Muscle layer of duodenum (tissue), 2 donors: ENCODE measurements around the gene FGF1.
"Not testable (repeated sequence)": the region's sequence is repeated elsewhere in the genome, so short reads cannot be mapped to it uniquely, and the experiment has no call there.

Experiments
- H3K27ac ChIP-seq: one replicate; pipeline ENCODE4 v1.7.0; 2013; ENCODE audit warnings: mild to moderate bottlenecking, low read length
- H3K27me3 ChIP-seq: one replicate; pipeline ENCODE4 v1.7.0; 2013; ENCODE audit warnings: low read depth, mild to moderate bottlenecking, control low read depth, low read length
- H3K36me3 ChIP-seq, 2 donors: one replicate each; pipeline ENCODE4 v1.7.0; 2013; ENCODE audit warnings: low read length in 2 of 2, control low read depth in 1 of 2, mild to moderate bottlenecking in 1 of 2; ENCODE audit not compliant: insufficient read depth in 2 of 2, control insufficient read depth in 1 of 2
- H3K4me1 ChIP-seq, 2 donors: one replicate each; pipeline ENCODE4 v1.7.0; 2013; ENCODE audit warnings: low read length in 2 of 2, mild to moderate bottlenecking in 2 of 2, control low read depth in 1 of 2, moderate library complexity in 1 of 2; ENCODE audit not compliant: insufficient read depth in 2 of 2, control insufficient read depth in 1 of 2
- H3K4me3 ChIP-seq, 2 donors: one replicate each; pipeline ENCODE4 v1.7.0; 2013; ENCODE audit warnings: low read length in 2 of 2, low read depth in 1 of 2, mild to moderate bottlenecking in 1 of 2
- H3K9me3 ChIP-seq, 2 donors: one replicate each; pipeline ENCODE4 v1.7.0; 2013; ENCODE audit warnings: low read length in 2 of 2, control low read depth in 1 of 2, mild to moderate bottlenecking in 1 of 2; ENCODE audit not compliant: control insufficient read depth in 1 of 2
- donor health status: healthy.

The FGF1 gene

DNA sequence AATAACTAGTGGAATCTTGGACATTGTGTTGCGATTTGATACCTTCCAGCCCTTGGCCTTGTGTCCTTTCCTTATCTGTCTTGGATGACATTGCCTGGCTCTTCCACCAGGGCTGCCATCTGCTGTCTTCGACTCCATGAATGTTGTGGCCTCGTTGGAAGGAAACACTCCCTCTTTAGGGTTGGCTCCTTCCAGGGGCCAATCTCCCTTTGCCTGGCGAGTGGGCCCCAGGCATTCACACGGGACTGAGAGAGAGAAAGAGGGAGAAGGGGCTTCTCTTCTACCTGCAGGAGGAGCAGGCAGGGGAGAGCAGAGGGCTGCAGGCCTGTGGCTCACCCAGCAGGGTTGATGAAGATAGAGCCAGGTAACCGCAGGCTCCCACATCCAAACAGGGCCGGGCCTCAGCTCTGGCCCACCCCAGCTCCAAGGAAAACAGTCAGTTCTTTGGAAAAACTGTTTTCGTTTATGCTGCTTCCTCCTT, 31.3 kb downstream of the FGF1 start:
- Histone ChIP-seq H3K9me3 (no peaks in the 10 kb centered on the region), H3K27me3 (peaks cover 5% of the 10 kb centered on the region), H3K4me1 (no peaks in the 10 kb centered on the region), H3K27ac (no peak overlapping the region), H3K4me3 (no peak overlapping the region), H3K36me3 (no peaks in the 10 kb centered on the region)

DNA sequence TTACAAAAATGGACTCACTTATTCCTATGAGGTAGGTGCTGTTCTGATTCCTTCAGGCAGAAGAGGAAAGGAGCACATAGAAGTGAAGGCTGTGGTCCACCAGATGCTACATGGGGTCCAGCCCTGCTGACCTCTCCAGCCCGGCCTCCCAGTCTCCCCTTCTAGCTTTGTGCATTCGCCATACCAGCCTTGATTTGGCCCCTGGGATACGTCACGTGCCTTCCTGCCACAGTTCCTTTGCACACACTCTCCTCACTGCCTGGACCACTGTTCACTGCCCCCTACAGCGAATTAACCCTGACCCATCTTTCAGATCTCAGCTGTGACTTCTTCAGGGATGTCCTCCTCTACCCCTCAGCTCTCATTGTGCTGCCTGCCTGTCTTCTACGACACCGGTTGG, 32.6 kb downstream of the FGF1 start:
- no peaks in the 10 kb centered on the region for H3K9me3 ChIP-seq
- H3K27ac ChIP-seq = no peak overlapping the region
- H3K4me3 ChIP-seq = no peak overlapping the region
- H3K4me1 ChIP-seq = no peaks in the 10 kb centered on the region
- H3K27me3 ChIP-seq = peaks cover 5% of the 10 kb centered on the region
- no peaks in the 10 kb centered on the region for H3K36me3 ChIP-seq

DNA sequence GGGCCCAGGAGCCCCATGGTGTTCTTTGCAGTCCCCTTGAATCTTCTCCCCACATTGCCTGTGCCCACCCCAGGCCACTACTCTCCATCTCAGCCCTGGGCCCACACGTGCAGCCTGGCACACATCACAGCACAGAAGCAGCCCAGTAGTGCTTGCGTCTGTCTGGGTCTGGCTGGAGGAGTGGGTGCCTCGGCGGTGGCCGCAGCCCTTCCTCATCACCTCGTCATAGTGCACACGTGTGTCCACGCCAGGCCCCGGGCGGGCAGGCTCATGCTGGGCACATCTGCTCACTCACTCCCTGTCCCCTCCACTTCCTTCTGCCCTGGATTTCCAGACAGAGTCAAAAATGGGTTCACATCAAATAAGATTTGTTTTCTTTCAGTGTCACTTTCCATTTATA, 33.3 kb downstream of the FGF1 start:
- no peak overlapping the region for H3K27ac ChIP-seq
- no peaks in the 10 kb centered on the region for H3K4me1 ChIP-seq
- no peak overlapping the region for H3K4me3 ChIP-seq
- no peaks in the 10 kb centered on the region for H3K36me3 ChIP-seq
- H3K9me3 ChIP-seq = no peaks in the 10 kb centered on the region
- H3K27me3 ChIP-seq = peaks cover 5% of the 10 kb centered on the region

DNA sequence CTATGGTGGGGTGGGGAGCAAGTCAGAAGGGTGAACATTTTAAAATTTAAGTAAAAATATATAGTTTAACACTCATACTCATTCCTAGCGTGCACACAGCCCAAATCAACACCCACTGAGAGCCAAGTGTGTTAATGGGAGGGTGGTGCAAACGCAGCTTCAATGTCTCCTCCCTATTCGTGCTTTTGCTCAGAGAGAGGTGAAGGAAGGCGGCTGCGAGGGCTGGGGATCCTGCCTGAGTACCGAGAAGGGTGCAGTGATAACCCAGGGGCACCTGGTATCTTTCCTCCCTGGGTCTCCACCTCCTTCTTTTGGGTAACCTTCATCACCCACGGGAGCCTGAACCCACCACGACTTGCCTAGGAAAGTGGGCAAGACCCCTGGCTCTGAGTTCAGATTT, 35.0 kb downstream of the FGF1 start:
- Histone ChIP-seq H3K4me1 (no peaks in the 10 kb centered on the region), H3K9me3 (no peaks in the 10 kb centered on the region), H3K27me3 (peaks cover 5% of the 10 kb centered on the region), H3K36me3 (no peaks in the 10 kb centered on the region), H3K4me3 (no peak overlapping the region), H3K27ac (no peak overlapping the region)

DNA sequence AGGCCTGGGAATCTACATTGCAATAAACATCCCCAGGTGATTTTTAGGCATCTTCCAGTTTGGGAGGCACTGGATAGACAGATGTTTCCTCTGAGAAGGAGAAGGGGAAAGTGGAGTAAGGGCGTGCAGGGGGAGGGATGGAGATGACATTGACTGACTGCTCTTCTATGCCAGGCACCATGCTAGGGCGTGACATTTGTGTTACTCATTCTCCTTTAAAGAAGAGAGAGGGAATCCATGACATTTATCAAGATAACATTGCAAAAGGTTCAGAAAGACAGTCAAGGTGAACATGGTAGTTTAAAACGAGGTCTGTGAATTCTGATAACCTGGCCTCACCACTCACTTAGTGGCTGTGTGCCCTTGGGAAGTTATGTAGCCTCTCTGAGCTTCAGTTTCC, 35.8 kb downstream of the FGF1 start:
- Histone ChIP-seq H3K27ac (no peak overlapping the region), H3K4me1 (no peaks in the 10 kb centered on the region), H3K27me3 (no peaks in the 10 kb centered on the region), H3K9me3 (no peaks in the 10 kb centered on the region), H3K4me3 (no peak overlapping the region), H3K36me3 (no peaks in the 10 kb centered on the region)

DNA sequence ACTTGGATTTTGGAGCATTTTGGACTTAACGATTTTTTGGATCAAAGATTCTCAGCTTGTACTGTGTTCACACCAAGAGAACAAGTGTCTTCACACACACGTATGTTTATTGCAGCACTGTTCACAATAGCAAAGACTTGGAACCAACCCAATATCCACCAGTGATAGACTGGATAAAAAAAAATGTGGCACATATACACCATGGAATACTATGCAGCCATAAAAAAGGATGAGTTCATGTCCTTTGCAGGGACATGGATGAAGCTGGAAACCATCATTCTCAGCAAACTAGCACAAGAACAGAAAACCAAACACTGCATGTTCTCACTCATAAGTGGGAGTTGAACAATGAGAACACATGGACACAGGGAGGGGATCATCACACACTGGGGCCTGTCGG, 37.8 kb downstream of the FGF1 start:
- H3K9me3 ChIP-seq, H3K27me3 ChIP-seq: not testable (repeated sequence)

DNA sequence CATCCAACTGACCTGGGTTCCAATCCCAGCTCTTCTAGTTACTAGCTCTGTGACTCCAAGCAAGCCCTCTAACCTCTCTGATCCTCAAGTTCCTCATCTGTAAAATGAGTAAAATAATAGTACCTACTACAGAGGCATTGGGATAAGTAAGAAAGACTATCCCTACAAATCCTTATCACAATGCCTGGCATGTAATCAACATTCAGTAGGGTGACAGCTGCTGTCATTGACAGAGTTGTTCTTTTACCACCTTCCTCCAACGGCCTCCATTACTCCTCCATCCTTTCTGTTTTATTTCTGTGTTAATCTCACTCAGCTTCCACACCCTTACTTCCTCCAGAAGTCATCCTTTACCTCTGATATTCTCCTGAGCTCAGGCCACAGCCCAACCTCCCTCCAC, 40.4 kb downstream of the FGF1 start:
- no peaks in the 10 kb centered on the region for H3K36me3 ChIP-seq
- H3K4me1 ChIP-seq = peaks cover 0 to 4% of the 10 kb centered on the region in 2 donors
- no peak overlapping the region for H3K27ac ChIP-seq
- H3K27me3 ChIP-seq = no peaks in the 10 kb centered on the region
- H3K9me3 ChIP-seq = no peaks in the 10 kb centered on the region
- H3K4me3 ChIP-seq = no peak overlapping the region

More for the DNA sequence above, 37.8 kb downstream of the FGF1 start:
- H3K4me1 ChIP-seq, H3K36me3 ChIP-seq, H3K27ac ChIP-seq, H3K4me3 ChIP-seq: not testable (repeated sequence)

DNA sequence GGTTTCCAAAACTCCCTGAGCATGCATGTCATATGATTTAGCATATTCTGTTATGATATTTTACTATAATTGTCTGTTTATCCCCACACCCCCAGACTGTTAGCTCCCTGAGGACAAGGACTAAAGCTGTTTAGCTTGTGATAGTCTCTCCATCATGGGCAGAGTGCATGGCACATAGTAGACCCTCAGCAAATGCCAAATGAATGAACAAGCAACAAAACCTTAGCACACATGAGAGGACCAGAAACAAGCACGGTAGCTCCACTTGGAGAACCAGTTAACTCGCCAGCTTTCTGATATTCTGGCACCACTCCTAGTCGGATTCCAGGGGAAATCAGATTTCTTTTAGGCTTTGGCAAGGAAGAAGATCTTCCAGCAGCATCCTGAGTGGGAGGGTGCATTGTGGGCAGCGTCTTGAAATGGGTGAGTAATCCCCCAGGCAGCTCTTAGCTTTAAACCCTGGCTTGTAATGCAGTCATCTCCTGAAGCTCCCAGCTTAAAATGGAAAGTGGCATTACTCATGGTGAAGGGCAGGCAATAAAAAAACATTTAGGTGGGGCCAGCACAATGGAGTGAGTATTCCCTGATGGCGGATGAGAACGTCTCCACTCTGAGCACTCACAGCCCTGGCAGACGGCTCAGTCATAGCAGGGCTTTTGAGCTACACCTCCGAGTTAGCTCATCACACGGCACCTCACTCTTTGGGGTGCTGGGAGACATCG, 41.1 kb downstream of the FGF1 start:
- Histone ChIP-seq H3K27ac (no peak overlapping the region), H3K36me3 (no peaks in the 10 kb centered on the region), H3K27me3 (no peaks in the 10 kb centered on the region), H3K9me3 (no peaks in the 10 kb centered on the region), H3K4me3 (no peak overlapping the region), H3K4me1 (peaks cover 0 to 4% of the 10 kb centered on the region in 2 donors)

DNA sequence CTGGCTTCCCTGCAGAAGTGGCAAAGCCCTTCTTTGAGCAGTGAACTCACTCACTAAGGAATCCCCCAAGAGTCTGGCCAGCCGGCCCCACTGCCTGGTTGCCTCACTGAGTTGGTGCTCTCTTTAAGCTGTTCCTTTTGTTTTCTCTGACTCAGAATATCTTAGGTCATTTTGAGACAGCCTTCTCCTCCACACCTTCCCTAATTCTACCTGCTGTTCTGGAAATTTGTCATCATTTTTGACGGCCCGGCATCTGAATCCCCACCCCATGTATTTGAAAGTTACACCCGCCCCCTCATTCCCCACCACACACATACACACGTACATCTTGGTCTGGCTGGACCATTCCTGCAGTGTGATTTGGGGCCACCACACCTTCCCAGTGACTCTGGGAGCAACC, 41.8 kb downstream of the FGF1 start:
- Histone ChIP-seq H3K27me3 (no peaks in the 10 kb centered on the region), H3K9me3 (no peaks in the 10 kb centered on the region), H3K27ac (no peak overlapping the region), H3K4me1 (peaks cover 0 to 4% of the 10 kb centered on the region in 2 donors), H3K4me3 (no peak overlapping the region), H3K36me3 (no peaks in the 10 kb centered on the region)

DNA sequence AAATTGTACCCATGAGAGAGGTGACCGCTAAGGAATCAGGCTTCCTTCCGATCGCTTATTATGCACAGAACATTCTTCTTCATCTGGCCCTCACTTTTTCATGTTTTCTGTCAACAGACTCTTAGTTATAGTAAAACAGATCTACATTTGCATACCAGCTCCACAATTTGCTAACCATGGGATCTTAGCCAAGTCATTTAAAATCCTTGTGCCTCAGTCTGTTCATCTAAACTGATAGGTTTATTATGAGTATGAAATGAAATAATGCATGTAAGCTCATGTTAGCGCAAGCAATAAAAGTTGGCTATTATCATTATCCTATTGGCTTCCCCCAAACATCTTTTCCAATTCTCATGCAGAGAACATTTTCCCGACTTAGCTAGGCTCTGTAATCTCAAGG, 42.3 kb downstream of the FGF1 start:
- H3K4me1 ChIP-seq = peaks cover 0 to 4% of the 10 kb centered on the region in 2 donors
- no peak overlapping the region for H3K27ac ChIP-seq
- no peaks in the 10 kb centered on the region for H3K36me3 ChIP-seq

DNA sequence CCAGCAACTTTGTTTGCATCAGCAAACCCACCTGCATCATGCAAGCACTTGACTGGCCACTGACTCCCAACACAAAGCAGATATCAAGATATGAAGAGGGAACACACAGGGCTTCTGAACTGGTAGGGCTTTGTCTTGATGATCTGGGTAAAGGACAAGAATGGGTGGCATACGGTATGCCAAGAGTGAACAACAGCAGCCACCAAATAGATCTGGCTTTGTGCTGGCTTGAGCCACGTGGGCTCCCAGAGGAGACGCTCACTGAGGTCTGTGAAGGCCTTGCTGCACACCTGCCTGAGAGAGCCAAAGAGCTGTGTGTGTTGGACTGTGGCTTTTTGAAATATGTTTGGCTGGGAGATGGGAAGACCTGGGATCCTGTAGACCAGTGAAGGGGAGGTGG, 43.5 kb downstream of the FGF1 start:
- H3K4me1 ChIP-seq = peaks cover 0 to 4% of the 10 kb centered on the region in 2 donors

More for the DNA sequence above, 42.3 kb downstream of the FGF1 start:
- Histone ChIP-seq H3K27me3 (no peaks in the 10 kb centered on the region), H3K9me3 (no peaks in the 10 kb centered on the region), H3K4me3 (no peak overlapping the region)

DNA sequence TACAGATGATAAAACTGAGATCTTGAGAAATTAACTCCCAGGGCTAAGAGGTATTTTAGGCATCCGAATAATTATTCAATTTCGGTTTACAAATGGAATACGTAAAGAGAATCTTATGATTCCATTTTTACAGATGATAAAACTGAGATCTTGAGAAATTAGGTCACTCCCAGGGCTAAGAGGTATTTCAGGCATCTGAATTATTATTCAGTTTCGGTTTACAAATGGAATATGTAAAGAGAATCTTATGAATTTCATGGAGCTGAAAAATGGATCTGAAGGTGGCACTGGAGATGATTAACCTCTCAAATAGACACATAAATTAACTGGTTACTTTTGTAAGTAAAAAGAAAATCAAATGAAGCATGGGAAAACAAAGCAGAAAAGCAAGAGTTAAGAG, 44.2 kb downstream of the FGF1 start:
- Histone ChIP-seq H3K4me3 (no peak overlapping the region), H3K27ac (no peak overlapping the region), H3K4me1 (peaks cover 0 to 4% of the 10 kb centered on the region in 2 donors), H3K9me3 (no peaks in the 10 kb centered on the region), H3K27me3 (no peaks in the 10 kb centered on the region), H3K36me3 (no peaks in the 10 kb centered on the region)

More for the DNA sequence above, 43.5 kb downstream of the FGF1 start:
- no peak overlapping the region for H3K27ac ChIP-seq
- H3K9me3 ChIP-seq = no peaks in the 10 kb centered on the region
- H3K4me3 ChIP-seq = no peak overlapping the region
- no peaks in the 10 kb centered on the region for H3K27me3 ChIP-seq
- H3K36me3 ChIP-seq = no peaks in the 10 kb centered on the region
